Gastrocnemius medialis (tissue), 4 donors: ENCODE measurements around the gene HECA. TPM values are rescaled to one million over a fixed set of nuclear protein-coding genes. Genes with fewer than 3 reads are reported as not detected.
"Not testable (repeated sequence)": the region's sequence is repeated elsewhere in the genome, so short reads cannot be mapped to it uniquely, and the experiment has no call there.

Experiments
- ATAC-seq, 2 donors: fragments of 150-250 bp; one replicate each; pipeline ENCODE4 v1.9.1; 2016
- DNase-seq, 2 donors: peaks; one replicate each; pipeline ENCODE4 v3.0.0-alpha.2; 2019
- H3K27ac ChIP-seq, 4 donors: fragments of 200-600 bp; sonication (generic); 1 replicate in 1 of 4; 2 replicates in 3 of 4; pipeline ENCODE4 v1.5.1; 2016 to 2018; ENCODE audit warnings: mild to moderate bottlenecking in 2 of 4, moderate library complexity in 1 of 4
- H3K27me3 ChIP-seq, 3 donors: fragments of 200-600 bp; sonication (generic) in 2 of 3; 1 replicate in 1 of 3; 2 replicates in 2 of 3; pipeline versions ENCODE4 v1.5.1 to v1.6.0; 2016 to 2019; ENCODE audit warnings: mild to moderate bottlenecking in 1 of 3, moderate library complexity in 1 of 3
- H3K36me3 ChIP-seq, 2 donors: fragments of 200-600 bp; sonication (generic) in 1 of 2; one replicate each; pipeline ENCODE4 v1.5.1; 2017 to 2018
- H3K4me1 ChIP-seq, 2 donors: fragments of 200-600 bp; sonication (generic) in 1 of 2; one replicate each; pipeline ENCODE4 v1.5.1; 2016 to 2017; ENCODE audit warnings: mild to moderate bottlenecking in 2 of 2
- H3K4me3 ChIP-seq, 4 donors: fragments of 200-600 bp; sonication (generic) in 3 of 4; 1 replicate in 1 of 4; 2 replicates in 3 of 4; pipeline ENCODE4 v1.5.1; 2016 to 2019; ENCODE audit warnings: mild to moderate bottlenecking in 2 of 4
- H3K9me3 ChIP-seq, 3 donors: fragments of 200-600 bp; sonication (generic) in 2 of 3; 1 replicate in 1 of 3; 2 replicates in 2 of 3; pipeline ENCODE4 v1.5.1; 2016 to 2019
- POLR2A ChIP-seq, 2 donors: fragments of 450-650 bp; IDR thresholded peaks; one replicate each; pipeline ENCODE4 v1.6.1; 2017; ENCODE audit warnings: antibody characterized with exemption in 2 of 2, mild to moderate bottlenecking in 2 of 2, moderate library complexity in 2 of 2
- in situ Hi-C, 4 donors: fragments of 200-750 bp; cut with MboI; loops; one replicate each; pipeline versions ENCODE4 v1.15.0 to v1.8.0; 2017; ENCODE audit warnings: low sequenced_read_pairs in 4 of 4
- intact Hi-C: fragments of 100-400 bp; cut with DNase I; formaldehyde crosslinking; loops from one replicate; pipeline ENCODE4 v1.15.1; 2023; ENCODE audit warnings: low total_unique reads
- total RNA-seq, 4 donors: library from RNA; depleted of rRNA; stranded (reverse); fragments of >200 nt; gene quantifications; one replicate each; pipeline versions ENCODE4 v1.1.0 to v1.2.3, GENCODE V29; 2016
- TF ChIP-seq, protein P1 (sequence below), 5 experiments: fragments of 450-650 bp in 3 of 5; fragments of 200-600 bp in 2 of 5; sonication (generic) in 2 of 5; IDR thresholded peaks in 4 of 5; conservative IDR thresholded peaks in 1 of 5; 1 replicate in 4 of 5; 2 replicates in 1 of 5; pipeline ENCODE4 v1.5.1; 2016 to 2019; ENCODE audit warnings: antibody characterized with exemption in 5 of 5, mild to moderate bottlenecking in 3 of 5, moderate library complexity in 3 of 5

HECA gene
- total RNA-seq, 4 donors from 2014 or later, result 34.5 to 59.1 (median 47.2) TPM

DNA sequence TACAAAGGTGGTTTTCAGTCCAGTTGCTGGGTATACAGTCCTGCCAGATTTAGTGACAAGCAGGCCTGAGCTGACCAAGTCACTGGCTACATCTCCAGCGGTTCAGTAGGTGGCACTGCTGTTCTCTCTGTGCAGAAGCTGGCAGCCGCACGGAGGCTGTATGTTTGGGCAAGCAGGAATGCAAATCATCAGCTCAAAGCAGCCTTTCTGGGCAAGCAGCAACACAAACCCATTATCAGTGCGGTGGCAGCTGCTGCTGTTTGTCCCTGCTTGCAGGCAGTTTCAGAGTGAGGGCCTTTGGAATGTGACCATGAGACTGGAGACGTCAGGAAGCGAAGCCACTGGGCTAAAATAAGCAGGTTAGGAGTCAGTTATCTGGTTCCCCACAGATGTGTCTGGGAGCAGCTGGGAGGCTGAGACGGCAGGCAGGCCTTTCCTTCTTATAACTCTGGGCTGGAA, 84.4 kb downstream of the HECA start:
- no peaks in the 10 kb centered on the region for H3K36me3 ChIP-seq
- no peaks in the 10 kb centered on the region for H3K27me3 ChIP-seq
- ATAC-seq, result peak; percentile 98 to 99
- in situ Hi-C loops, result no loop called here
- peak overlapping the region in 1 of 4 donors; percentile 3 for H3K4me3 ChIP-seq
- no peaks in the 10 kb centered on the region for H3K9me3 ChIP-seq
- peak overlapping the region; percentile 41 to 76 (median 70) for H3K27ac ChIP-seq
- TF ChIP-seq, protein P1, sequence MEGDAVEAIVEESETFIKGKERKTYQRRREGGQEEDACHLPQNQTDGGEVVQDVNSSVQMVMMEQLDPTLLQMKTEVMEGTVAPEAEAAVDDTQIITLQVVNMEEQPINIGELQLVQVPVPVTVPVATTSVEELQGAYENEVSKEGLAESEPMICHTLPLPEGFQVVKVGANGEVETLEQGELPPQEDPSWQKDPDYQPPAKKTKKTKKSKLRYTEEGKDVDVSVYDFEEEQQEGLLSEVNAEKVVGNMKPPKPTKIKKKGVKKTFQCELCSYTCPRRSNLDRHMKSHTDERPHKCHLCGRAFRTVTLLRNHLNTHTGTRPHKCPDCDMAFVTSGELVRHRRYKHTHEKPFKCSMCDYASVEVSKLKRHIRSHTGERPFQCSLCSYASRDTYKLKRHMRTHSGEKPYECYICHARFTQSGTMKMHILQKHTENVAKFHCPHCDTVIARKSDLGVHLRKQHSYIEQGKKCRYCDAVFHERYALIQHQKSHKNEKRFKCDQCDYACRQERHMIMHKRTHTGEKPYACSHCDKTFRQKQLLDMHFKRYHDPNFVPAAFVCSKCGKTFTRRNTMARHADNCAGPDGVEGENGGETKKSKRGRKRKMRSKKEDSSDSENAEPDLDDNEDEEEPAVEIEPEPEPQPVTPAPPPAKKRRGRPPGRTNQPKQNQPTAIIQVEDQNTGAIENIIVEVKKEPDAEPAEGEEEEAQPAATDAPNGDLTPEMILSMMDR (IDR thresholded peaks at IDR 0.05 in 4 of 5, conservative IDR thresholded peaks at IDR 0.05 in 1 of 5), result peak; percentile 73 to 90 (median 82)
- peak in 1 of 2 donors; percentile 52 for TF ChIP-seq POLR2A (IDR thresholded peaks at IDR 0.05)
- intact Hi-C loops, result loop anchor here (1.0 kb wide), 1 partner anchor 145 kb away; no protein-coding TSS in a partner anchor
- DNase-seq, result peak; percentile 78 to 85
- peaks cover 0 to 4% of the 10 kb centered on the region in 2 donors for H3K4me1 ChIP-seq

GRCh38 chr6:139219746-139220145, 84.9 kb downstream of the HECA start:
- ATAC-seq (peak in 1 of 2 donors; percentile 8), DNase-seq (no peak)
- H3K27ac ChIP-seq, result peak overlapping the region; percentile 41 to 76 (median 70)
- H3K27me3 ChIP-seq, result no peaks in the 10 kb centered on the region
- no peaks in the 10 kb centered on the region for H3K9me3 ChIP-seq
- in situ Hi-C loops (loop anchor here in 1 of 4 donors (5.0 kb wide), 1 partner anchor 148 kb away; no protein-coding TSS in a partner anchor), intact Hi-C loops (loop anchor here (1.0 to 10.0 kb wide), 2 partner anchors 145 to 1225 kb away; no protein-coding TSS in a partner anchor)
- TF ChIP-seq, protein P1 (IDR thresholded peaks at IDR 0.05 in 4 of 5, conservative IDR thresholded peaks at IDR 0.05 in 1 of 5), result no peak
- TF ChIP-seq POLR2A (IDR thresholded peaks at IDR 0.05), result no peak
- no peaks in the 10 kb centered on the region for H3K36me3 ChIP-seq
- peaks cover 0 to 4% of the 10 kb centered on the region in 2 donors for H3K4me1 ChIP-seq
- peak overlapping the region in 1 of 4 donors; percentile 3 for H3K4me3 ChIP-seq

GRCh38 chr6:139228387-139228786, 93.5 kb downstream of the HECA start:
- H3K27me3 ChIP-seq, ATAC-seq, H3K36me3 ChIP-seq, H3K9me3 ChIP-seq, H3K4me3 ChIP-seq, H3K27ac ChIP-seq, DNase-seq: not testable (repeated sequence)
- intact Hi-C loops, result loop anchor here (10.0 kb wide), 1 partner anchor 1216 kb away; no protein-coding TSS in a partner anchor
- in situ Hi-C loops, result loop anchor here in 3 of 4 donors (5.0 to 25.0 kb wide), 2 partner anchors 139 to 534 kb away; no protein-coding TSS in a partner anchor
- H3K4me1 ChIP-seq, result peaks cover 15 to 19% of the 10 kb centered on the region in 2 donors

Other genes starting within 250 kb of the HECA start
- 10 to 100 TPM; 14.8 to 21.6 (median 17.4) TPM for gene REPS1, start 146.8 kb upstream of the HECA start, total RNA-seq
- 1 to 10 TPM in 3 of 4 donors, not detected in 1; 1.5 to 3.0 (median 1.8) TPM for gene ABRACL, start 106.3 kb upstream of the HECA start, total RNA-seq
- gene TXLNB, start 156.9 kb downstream of the HECA start, total RNA-seq, result 100 to 1,000 TPM in 2 of 4 donors, 10 to 100 TPM in 2; 58.3 to 197 (median 124) TPM
- 100 to 1,000 TPM in 3 of 4 donors, 10 to 100 TPM in 1; 70.8 to 395 (median 345) TPM for gene CITED2, start 239.6 kb downstream of the HECA start, total RNA-seq